AML-193 (cell line): ENCODE results near the gene CDC42SE2.
"Not testable (repeated sequence)": the region's sequence is repeated elsewhere in the genome, so short reads cannot be mapped to it uniquely, and the experiment has no call there.

ENCODE experiments used
- DNase-seq, 2 experiments: peaks; one replicate each; lab custom pipeline; 2025; lab: John Stamatoyannopoulos, UW

The CDC42SE2 gene

GRCh38 chr5:131389869-131390265 lies 126.0 kb downstream of the CDC42SE2 start:
- DNase-seq, result no peak

GRCh38 chr5:131392466-131393095 lies 128.7 kb downstream of the CDC42SE2 start:
- DNase-seq, result no peak

GRCh38 chr5:131393498-131393968 lies 129.7 kb downstream of the CDC42SE2 start:
- no peak for DNase-seq

- no peak for DNase-seq
These were observed 130.3 kb downstream of the CDC42SE2 start for GRCh38 chr5:131394128-131394527.

GRCh38 chr5:131396015-131396414 lies 132.2 kb downstream of the CDC42SE2 start:
- no peak for DNase-seq

GRCh38 chr5:131396630-131397273 lies 132.9 kb downstream of the CDC42SE2 start:
- DNase-seq, result no peak

GRCh38 chr5:131399007-131399406 lies 135.2 kb downstream of the CDC42SE2 start:
- not testable (repeated sequence) for DNase-seq

GRCh38 chr5:131400585-131400984 lies 136.7 kb downstream of the CDC42SE2 start:
- no peak for DNase-seq

- DNase-seq, result no peak
These were observed 141.8 kb downstream of the CDC42SE2 start for GRCh38 chr5:131405674-131406073.

GRCh38 chr5:131406076-131406475 lies 142.2 kb downstream of the CDC42SE2 start:
- no peak for DNase-seq

GRCh38 chr5:131406975-131407638 lies 143.3 kb downstream of the CDC42SE2 start:
- peak; percentile 7 to 31 for DNase-seq

GRCh38 chr5:131413605-131414559 lies 150.0 kb downstream of the CDC42SE2 start:
- DNase-seq, result no peak

GRCh38 chr5:131416729-131417128 lies 152.9 kb downstream of the CDC42SE2 start:
- DNase-seq, result no peak

- peak; percentile 46 to 64 for DNase-seq
These were observed 153.5 kb downstream of the CDC42SE2 start for GRCh38 chr5:131417240-131417869.

GRCh38 chr5:131418846-131419245 lies 155.0 kb downstream of the CDC42SE2 start:
- no peak for DNase-seq

- no peak for DNase-seq
These were observed 156.0 kb downstream of the CDC42SE2 start for GRCh38 chr5:131419877-131420276.

GRCh38 chr5:131423056-131423455 lies 159.2 kb downstream of the CDC42SE2 start:
- DNase-seq, result no peak

GRCh38 chr5:131426011-131426410 lies 162.2 kb downstream of the CDC42SE2 start:
- no peak for DNase-seq

- no peak for DNase-seq
These were observed 166.9 kb downstream of the CDC42SE2 start for GRCh38 chr5:131430794-131431193.

GRCh38 chr5:131431794-131432193 lies 167.9 kb downstream of the CDC42SE2 start:
- DNase-seq, result no peak

- DNase-seq, result no peak
These were observed 169.3 kb downstream of the CDC42SE2 start for GRCh38 chr5:131433109-131433508.
